A549 (cell line): ENCODE measurements around the gene OBP2A.

Experiments used
- CBX8 ChIP-seq: fragments of 200-600 bp; sonication (generic); IDR thresholded peaks from 2 replicates; pipeline ENCODE4 v1.6.1; 2016
- CEBPB ChIP-seq, 2 experiments: fragments of >200 bp in 1 of 2; sonication (Bioruptor Twin) in 1 of 2; formaldehyde crosslinking in 1 of 2; IDR thresholded peaks; 2 replicates each; pipeline ENCODE4 v1.6.1; 2012 to 2016
- EP300 ChIP-seq, 2 experiments: fragments of >200 bp; sonication (Bioruptor Twin); formaldehyde crosslinking; IDR thresholded peaks; 2 replicates in 1 of 2; 3 replicates in 1 of 2; pipeline ENCODE4 v1.6.1; 2016 to 2017
- HDAC2 ChIP-seq: fragments of 200-600 bp; sonication (generic); IDR thresholded peaks from 2 replicates; pipeline ENCODE4 v1.6.1; 2016
- PHF8 ChIP-seq: fragments of 200-600 bp; sonication (generic); IDR thresholded peaks from 2 replicates; pipeline ENCODE4 v1.6.1; 2016; ENCODE audit warnings: low read depth, mild to moderate bottlenecking, antibody characterized with exemption, moderate library complexity, borderline replicate concordance
- POLR2A ChIP-seq: IDR thresholded peaks from 2 replicates; pipeline ENCODE4 v1.6.1; 2012; ENCODE audit warnings: mild to moderate bottlenecking, low read length
- ZFP36 ChIP-seq: fragments of 450-650 bp; IDR thresholded peaks from 2 replicates; pipeline ENCODE4 v1.6.1; 2014; ENCODE audit warnings: borderline replicate concordance; ENCODE audit not compliant: partially characterized antibody
- TF ChIP-seq, protein P1 (sequence below): fragments of >200 bp; sonication (Bioruptor Twin); formaldehyde crosslinking; IDR thresholded peaks from 3 replicates; pipeline ENCODE4 v1.5.1; 2016
- TF ChIP-seq, protein P2 (sequence below): fragments of 250-450 bp; sonication (Bioruptor Pico); IDR thresholded peaks from 2 replicates; pipeline ENCODE4 v1.5.0; 2021; ENCODE audit warnings: mild to moderate bottlenecking, moderate library complexity, borderline replicate concordance
- TF ChIP-seq, protein P3 (sequence below): fragments of 450-650 bp; IDR thresholded peaks from 2 replicates; pipeline ENCODE4 v1.6.1; 2014; ENCODE audit warnings: antibody characterized with exemption

DNA sequence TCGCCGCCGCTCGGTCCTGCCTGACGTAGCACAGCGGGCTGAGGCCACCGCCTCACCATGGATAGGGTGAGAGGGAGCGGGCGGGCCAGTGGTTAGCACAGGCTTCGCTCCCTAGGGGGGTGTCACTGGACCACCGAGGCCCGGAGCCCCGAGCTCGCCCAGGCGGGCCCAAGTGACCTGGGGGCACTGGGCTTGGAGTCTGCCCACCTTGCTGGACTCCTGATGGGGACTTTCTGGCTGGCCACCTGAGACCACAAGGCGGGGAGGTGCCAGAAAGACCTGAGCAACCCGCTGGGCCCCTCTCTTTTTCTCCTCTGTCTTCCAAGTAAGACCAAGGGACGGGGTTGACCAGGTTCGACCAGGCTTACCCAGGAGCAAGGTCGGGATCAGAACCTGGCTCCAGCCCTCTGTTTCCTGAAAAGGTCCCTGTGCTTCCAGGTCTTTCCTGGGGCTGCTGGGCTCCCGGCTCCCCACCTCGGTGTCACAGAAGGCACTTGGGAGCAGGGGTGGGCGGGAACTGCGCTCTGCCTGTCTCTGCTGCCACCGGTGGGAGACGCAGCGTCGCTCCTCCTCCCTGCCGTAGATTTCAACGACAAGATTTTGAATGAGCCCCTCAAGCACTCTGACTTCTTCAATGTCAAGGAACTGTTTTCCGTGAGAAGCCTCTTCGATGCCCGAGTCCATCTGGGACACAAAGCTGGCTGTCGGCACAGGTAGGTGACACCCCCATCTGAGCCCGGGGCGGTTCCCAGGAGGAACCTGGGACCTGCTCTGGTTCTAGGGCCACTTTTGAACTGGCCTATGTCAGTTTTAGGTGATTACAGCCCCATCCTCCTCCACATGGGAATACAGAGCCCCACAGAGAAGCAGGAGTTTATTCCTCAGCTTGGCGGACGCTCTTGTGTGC lies 44.4 kb upstream of the OBP2A start:
- TF ChIP-seq EP300 (IDR thresholded peaks at IDR 0.05) (no peak), PHF8 (no peak), ZFP36 (no peak), POLR2A (no peak), HDAC2 (no peak), CBX8 (no peak), CEBPB (IDR thresholded peaks at IDR 0.05) (no peak)
- TF ChIP-seq, protein P1, sequence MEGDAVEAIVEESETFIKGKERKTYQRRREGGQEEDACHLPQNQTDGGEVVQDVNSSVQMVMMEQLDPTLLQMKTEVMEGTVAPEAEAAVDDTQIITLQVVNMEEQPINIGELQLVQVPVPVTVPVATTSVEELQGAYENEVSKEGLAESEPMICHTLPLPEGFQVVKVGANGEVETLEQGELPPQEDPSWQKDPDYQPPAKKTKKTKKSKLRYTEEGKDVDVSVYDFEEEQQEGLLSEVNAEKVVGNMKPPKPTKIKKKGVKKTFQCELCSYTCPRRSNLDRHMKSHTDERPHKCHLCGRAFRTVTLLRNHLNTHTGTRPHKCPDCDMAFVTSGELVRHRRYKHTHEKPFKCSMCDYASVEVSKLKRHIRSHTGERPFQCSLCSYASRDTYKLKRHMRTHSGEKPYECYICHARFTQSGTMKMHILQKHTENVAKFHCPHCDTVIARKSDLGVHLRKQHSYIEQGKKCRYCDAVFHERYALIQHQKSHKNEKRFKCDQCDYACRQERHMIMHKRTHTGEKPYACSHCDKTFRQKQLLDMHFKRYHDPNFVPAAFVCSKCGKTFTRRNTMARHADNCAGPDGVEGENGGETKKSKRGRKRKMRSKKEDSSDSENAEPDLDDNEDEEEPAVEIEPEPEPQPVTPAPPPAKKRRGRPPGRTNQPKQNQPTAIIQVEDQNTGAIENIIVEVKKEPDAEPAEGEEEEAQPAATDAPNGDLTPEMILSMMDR = no peak
- TF ChIP-seq, protein P2, sequence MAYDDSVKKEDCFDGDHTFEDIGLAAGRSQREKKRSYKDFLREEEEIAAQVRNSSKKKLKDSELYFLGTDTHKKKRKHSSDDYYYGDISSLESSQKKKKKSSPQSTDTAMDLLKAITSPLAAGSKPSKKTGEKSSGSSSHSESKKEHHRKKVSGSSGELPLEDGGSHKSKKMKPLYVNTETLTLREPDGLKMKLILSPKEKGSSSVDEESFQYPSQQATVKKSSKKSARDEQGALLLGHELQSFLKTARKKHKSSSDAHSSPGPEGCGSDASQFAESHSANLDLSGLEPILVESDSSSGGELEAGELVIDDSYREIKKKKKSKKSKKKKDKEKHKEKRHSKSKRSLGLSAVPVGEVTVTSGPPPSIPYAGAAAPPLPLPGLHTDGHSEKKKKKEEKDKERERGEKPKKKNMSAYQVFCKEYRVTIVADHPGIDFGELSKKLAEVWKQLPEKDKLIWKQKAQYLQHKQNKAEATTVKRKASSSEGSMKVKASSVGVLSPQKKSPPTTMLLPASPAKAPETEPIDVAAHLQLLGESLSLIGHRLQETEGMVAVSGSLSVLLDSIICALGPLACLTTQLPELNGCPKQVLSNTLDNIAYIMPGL (CRISPR knock-in tag) = no peak
- TF ChIP-seq, protein P3, sequence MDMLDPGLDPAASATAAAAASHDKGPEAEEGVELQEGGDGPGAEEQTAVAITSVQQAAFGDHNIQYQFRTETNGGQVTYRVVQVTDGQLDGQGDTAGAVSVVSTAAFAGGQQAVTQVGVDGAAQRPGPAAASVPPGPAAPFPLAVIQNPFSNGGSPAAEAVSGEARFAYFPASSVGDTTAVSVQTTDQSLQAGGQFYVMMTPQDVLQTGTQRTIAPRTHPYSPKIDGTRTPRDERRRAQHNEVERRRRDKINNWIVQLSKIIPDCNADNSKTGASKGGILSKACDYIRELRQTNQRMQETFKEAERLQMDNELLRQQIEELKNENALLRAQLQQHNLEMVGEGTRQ = no peak
